Vagina (tissue), 2 donors: ENCODE results near the gene EXOC6B.

Experiments
- POLR2A ChIP-seq, 2 donors: fragments of 450-650 bp; IDR thresholded peaks; one replicate each; pipeline ENCODE4 v1.6.1; 2017; ENCODE audit warnings: antibody characterized with exemption in 2 of 2, mild to moderate bottlenecking in 2 of 2, moderate library complexity in 2 of 2
- POLR2AphosphoS5 ChIP-seq, 2 donors: sonication (generic); formaldehyde crosslinking; IDR thresholded peaks; one replicate each; pipeline ENCODE4 v1.9.0; 2017; ENCODE audit warnings: antibody characterized with exemption in 2 of 2, mild to moderate bottlenecking in 2 of 2, low read depth in 1 of 2; ENCODE audit not compliant: insufficient read depth in 1 of 2
- TF ChIP-seq, protein P1 (sequence below), 3 experiments: fragments of 450-650 bp in 2 of 3; fragments of 200-600 bp in 1 of 3; sonication (generic) in 1 of 3; IDR thresholded peaks; one replicate each; pipeline ENCODE4 v1.5.1; 2017 to 2019; ENCODE audit warnings: antibody characterized with exemption in 3 of 3, mild to moderate bottlenecking in 2 of 3, moderate library complexity in 2 of 3

DNA sequence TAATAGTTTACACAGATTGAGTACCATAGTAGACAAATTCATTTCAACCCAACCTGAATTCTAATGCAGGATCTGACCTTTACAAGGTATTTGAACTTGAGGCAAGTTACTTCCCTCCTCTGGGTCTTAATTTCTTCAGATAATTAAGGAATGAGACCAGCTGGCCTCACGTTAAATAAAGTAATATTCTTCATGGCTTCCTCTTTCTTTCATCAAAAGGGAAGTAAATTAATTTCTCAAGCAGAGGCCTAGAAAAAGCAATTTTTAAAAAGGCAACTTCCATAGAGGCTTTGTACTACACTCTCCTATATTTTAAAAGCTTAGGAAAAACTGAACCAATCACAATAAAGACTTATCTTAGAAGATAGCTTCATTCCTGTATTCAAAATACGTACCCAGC is 109.2 kb downstream of the EXOC6B start:
- TF ChIP-seq, protein P1, sequence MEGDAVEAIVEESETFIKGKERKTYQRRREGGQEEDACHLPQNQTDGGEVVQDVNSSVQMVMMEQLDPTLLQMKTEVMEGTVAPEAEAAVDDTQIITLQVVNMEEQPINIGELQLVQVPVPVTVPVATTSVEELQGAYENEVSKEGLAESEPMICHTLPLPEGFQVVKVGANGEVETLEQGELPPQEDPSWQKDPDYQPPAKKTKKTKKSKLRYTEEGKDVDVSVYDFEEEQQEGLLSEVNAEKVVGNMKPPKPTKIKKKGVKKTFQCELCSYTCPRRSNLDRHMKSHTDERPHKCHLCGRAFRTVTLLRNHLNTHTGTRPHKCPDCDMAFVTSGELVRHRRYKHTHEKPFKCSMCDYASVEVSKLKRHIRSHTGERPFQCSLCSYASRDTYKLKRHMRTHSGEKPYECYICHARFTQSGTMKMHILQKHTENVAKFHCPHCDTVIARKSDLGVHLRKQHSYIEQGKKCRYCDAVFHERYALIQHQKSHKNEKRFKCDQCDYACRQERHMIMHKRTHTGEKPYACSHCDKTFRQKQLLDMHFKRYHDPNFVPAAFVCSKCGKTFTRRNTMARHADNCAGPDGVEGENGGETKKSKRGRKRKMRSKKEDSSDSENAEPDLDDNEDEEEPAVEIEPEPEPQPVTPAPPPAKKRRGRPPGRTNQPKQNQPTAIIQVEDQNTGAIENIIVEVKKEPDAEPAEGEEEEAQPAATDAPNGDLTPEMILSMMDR (IDR thresholded peaks at IDR 0.05) = no peak
- TF ChIP-seq POLR2A (IDR thresholded peaks at IDR 0.05) (no peak), POLR2AphosphoS5 (IDR thresholded peaks at IDR 0.05; ENCODE audit: insufficient read depth in 1 of 2, low read depth in 1 of 2) (no peak)
